Cardiac muscle cell (in vitro differentiated cells and primary cell): ENCODE results near the gene POU6F2. TPM values are rescaled to one million over a fixed set of nuclear protein-coding genes. Genes with fewer than 3 reads are reported as not detected.

ENCODE experiments used
- DNase-seq, 2 donors: peaks; one replicate each; pipeline versions ENCODE4 v3.0.0 to v3.0.0-alpha.2; 2010 to 2017; ENCODE audit warnings: low read depth in 1 of 2, low spot score in 1 of 2
- H3K27ac ChIP-seq: fragments of 200-600 bp; sonication (generic); 2 replicates; pipeline ENCODE4 v1.5.1; 2016
- H3K27me3 ChIP-seq: fragments of 200-600 bp; sonication (generic); 2 replicates; pipeline ENCODE4 v1.6.0; 2016; ENCODE audit warnings: control low read depth
- H3K36me3 ChIP-seq: fragments of 200-600 bp; sonication (generic); 2 replicates; pipeline ENCODE4 v1.5.1; 2016; ENCODE audit warnings: control low read depth
- H3K4me1 ChIP-seq: fragments of 200-600 bp; sonication (generic); 2 replicates; pipeline ENCODE4 v1.8.1; 2017; ENCODE audit warnings: low read depth, mild to moderate bottlenecking, mixed run types
- H3K4me3 ChIP-seq: fragments of 200-600 bp; sonication (generic); 2 replicates; pipeline ENCODE4 v1.5.1; 2016; ENCODE audit warnings: mild to moderate bottlenecking
- H3K9me3 ChIP-seq: fragments of 200-600 bp; sonication (generic); 2 replicates; pipeline ENCODE4 v1.5.1; 2017; ENCODE audit warnings: low read depth, mild to moderate bottlenecking, control low read depth
- CTCF ChIP-seq: IDR thresholded peaks from 2 replicates; pipeline ENCODE4 v1.5.1; 2012; ENCODE audit warnings: low read depth, mild to moderate bottlenecking, low read length
- polyA plus RNA-seq: library from polyadenylated mRNA; unstranded; fragments of >200 nt; fragmentation: Nextera tagmentation; extraction: Ambion mirVana; gene quantifications from 2 replicates; pipeline ENCODE4 v1.2.1, GENCODE V29; 2016
- total RNA-seq: library from RNA; depleted of rRNA; stranded (reverse); fragments of >200 nt; gene quantifications from 2 replicates; pipeline ENCODE4 v1.2.3, GENCODE V29; 2016

Gene POU6F2
- total and polyA plus RNA-seq, 2 experiments from 2014 or later: 1.7 to 3.6 TPM

- Histone ChIP-seq H3K36me3 (no peaks in the 10 kb centered on the region), H3K4me3 (no peak overlapping the region), H3K27ac (no peak overlapping the region), H3K9me3 (no peaks in the 10 kb centered on the region), H3K27me3 (no peaks in the 10 kb centered on the region), H3K4me1 (no peaks in the 10 kb centered on the region)
- DNase-seq: no peak
- TF ChIP-seq CTCF: no peak
These were observed 73.6 kb downstream of the POU6F2 start for GRCh38 chr7:39051279-39051678.

- Histone ChIP-seq H3K9me3 (no peaks in the 10 kb centered on the region), H3K27me3 (no peaks in the 10 kb centered on the region), H3K4me1 (no peaks in the 10 kb centered on the region), H3K4me3 (no peak overlapping the region), H3K36me3 (no peaks in the 10 kb centered on the region), H3K27ac (no peak overlapping the region)
- no peak for TF ChIP-seq CTCF
- no peak for DNase-seq
These were observed 74.0 kb downstream of the POU6F2 start for GRCh38 chr7:39051707-39052106.

GRCh38 chr7:39054731-39055130, 77.0 kb downstream of the POU6F2 start:
- no peaks in the 10 kb centered on the region for H3K36me3 ChIP-seq
- H3K4me3 ChIP-seq: no peak overlapping the region

GRCh38 chr7:39056153-39056552, 78.4 kb downstream of the POU6F2 start:
- no peak for DNase-seq
- Histone ChIP-seq H3K27ac (no peak overlapping the region), H3K4me3 (no peak overlapping the region), H3K4me1 (no peaks in the 10 kb centered on the region), H3K36me3 (no peaks in the 10 kb centered on the region), H3K9me3 (no peaks in the 10 kb centered on the region), H3K27me3 (no peaks in the 10 kb centered on the region)
- no peak for TF ChIP-seq CTCF

More at GRCh38 chr7:39054731-39055130, 77.0 kb downstream of the POU6F2 start:
- TF ChIP-seq CTCF: no peak
- DNase-seq: no peak
- Histone ChIP-seq H3K9me3 (no peaks in the 10 kb centered on the region), H3K4me1 (no peaks in the 10 kb centered on the region), H3K27ac (no peak overlapping the region), H3K27me3 (no peaks in the 10 kb centered on the region)

- TF ChIP-seq CTCF: no peak
- no peak for DNase-seq
- H3K27me3 ChIP-seq: no peaks in the 10 kb centered on the region
- H3K27ac ChIP-seq: no peak overlapping the region
- no peaks in the 10 kb centered on the region for H3K9me3 ChIP-seq
- no peaks in the 10 kb centered on the region for H3K4me1 ChIP-seq
- no peaks in the 10 kb centered on the region for H3K36me3 ChIP-seq
- H3K4me3 ChIP-seq: no peak overlapping the region
These were observed 85.1 kb downstream of the POU6F2 start for GRCh38 chr7:39062811-39063210.

GRCh38 chr7:39069031-39069430, 91.3 kb downstream of the POU6F2 start:
- Histone ChIP-seq H3K36me3 (no peaks in the 10 kb centered on the region), H3K4me1 (peaks cover 6% of the 10 kb centered on the region), H3K9me3 (no peaks in the 10 kb centered on the region), H3K27ac (no peak overlapping the region), H3K4me3 (no peak overlapping the region), H3K27me3 (no peaks in the 10 kb centered on the region)
- TF ChIP-seq CTCF: no peak
- DNase-seq: no peak
